Stimulated activated CD8-positive, alpha-beta memory T cell treated with anti-CD3 and anti-CD28 coated beads, Interleukin-12 subunit alpha, Interleukin-12 subunit beta, amount 100 ng/mL, for 24 hours (primary cell): ENCODE results near the gene MXD3.
"Not testable (repeated sequence)": the region's sequence is repeated elsewhere in the genome, so short reads cannot be mapped to it uniquely, and the experiment has no call there.

ENCODE experiments used
- DNase-seq: peaks from one replicate; pipeline ENCODE4 v3.0.0-alpha.2; 2020; ENCODE audit errors: extremely low read depth

The MXD3 gene

DNA sequence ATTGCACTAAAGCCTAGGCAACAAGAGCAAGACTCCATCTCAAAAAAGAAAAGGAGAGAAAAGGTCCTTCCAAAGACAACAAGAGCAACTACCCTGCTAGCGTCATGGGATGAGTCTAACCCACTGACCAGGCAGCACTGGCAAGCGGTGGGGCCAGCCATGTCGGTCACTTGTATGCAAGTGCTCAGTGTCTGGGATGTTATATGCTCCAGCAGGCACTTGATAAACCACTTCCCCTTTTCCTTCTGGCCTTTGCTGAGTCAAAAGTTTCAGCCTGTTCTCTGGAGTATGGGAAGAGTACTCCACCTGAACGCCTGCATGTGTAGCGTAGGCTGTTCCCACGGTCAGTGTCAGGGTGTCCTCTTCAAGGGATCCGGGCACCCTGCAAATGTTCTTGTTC is 9.2 kb upstream of the MXD3 start:
- DNase-seq, result no peak

GRCh38 chr5:177319913-177320588 is 8.4 kb upstream of the MXD3 start:
- no peak for DNase-seq

GRCh38 chr5:177317959-177318377 is 6.3 kb upstream of the MXD3 start:
- no peak for DNase-seq

GRCh38 chr5:177316005-177316404 is 4.3 kb upstream of the MXD3 start:
- no peak for DNase-seq

DNA sequence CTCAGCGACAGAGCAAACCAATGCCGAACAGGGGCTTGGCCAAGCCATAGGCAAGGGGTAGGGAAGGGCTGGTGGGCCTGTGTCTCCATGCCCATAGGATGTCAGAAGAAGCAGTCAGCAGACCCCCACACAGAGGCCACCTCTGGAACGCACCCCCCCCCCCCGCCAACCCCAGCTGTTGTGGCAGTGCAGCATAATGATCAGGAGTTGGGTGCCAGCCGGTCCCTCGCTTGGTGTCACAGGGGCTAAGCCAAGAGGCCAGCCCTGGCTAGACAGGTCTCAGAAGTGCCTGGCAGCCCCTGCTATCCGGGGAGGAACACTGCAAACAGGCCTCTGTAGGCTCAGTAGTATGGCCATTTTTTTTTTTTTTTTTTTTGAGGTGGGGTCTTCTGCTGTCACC is 3.7 kb upstream of the MXD3 start:
- DNase-seq, result no peak

GRCh38 chr5:177314376-177315342 is 3.0 kb upstream of the MXD3 start:
- DNase-seq, result no peak

GRCh38 chr5:177313561-177314259 is 2.0 kb upstream of the MXD3 start:
- DNase-seq, result no peak

DNA sequence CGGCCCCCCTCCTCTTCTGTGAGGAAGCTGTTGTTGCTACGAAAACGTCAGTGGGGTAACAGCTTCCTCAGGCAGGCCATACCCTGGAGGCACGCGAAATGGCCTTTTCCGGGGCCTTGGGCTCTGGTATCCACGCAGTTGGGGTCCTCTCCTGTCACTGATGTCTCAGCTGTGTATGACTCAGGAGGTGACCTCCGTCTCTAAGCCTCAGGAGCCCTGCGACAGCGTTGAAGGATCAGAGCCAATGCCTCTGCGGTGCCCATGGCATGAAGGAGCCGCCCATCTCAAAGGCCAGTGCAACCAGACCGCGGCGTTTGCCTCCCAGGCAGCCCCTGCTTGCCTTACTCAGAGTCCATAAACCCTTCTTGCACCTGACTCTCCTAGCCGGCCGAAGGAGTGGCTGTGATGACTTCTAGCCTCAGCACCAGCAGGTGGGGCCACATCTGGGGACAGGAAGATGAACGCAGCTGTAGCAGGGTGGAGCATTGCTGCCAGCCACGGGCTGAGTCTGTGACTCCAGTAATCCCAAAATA is 1.0 kb upstream of the MXD3 start:
- no peak for DNase-seq

GRCh38 chr5:177311392-177311722 is 341 bp downstream of the MXD3 start:
- no peak for DNase-seq

GRCh38 chr5:177310757-177311391 is 824 bp downstream of the MXD3 start:
- DNase-seq, result no peak

DNA sequence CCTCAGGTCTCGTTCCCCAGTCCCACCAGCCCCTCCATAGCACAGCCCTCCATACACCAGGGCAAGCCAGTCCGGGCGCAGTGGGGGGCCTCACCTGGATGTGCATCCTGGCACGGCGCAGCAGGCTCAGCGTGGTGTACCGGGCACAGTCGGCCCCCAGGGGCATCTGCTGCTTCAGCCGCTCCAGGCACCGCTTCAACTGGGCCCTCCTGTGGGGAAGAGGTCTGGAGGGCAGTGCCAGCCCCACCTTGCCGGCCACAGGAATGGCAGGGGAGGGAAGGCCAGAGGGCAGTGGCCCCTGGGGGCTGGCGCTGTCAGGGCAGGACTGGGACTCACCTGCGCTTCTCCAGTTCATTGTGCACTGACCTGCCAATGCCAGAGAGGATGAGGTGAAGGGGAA is 1.4 kb downstream of the MXD3 start:
- no peak for DNase-seq

DNA sequence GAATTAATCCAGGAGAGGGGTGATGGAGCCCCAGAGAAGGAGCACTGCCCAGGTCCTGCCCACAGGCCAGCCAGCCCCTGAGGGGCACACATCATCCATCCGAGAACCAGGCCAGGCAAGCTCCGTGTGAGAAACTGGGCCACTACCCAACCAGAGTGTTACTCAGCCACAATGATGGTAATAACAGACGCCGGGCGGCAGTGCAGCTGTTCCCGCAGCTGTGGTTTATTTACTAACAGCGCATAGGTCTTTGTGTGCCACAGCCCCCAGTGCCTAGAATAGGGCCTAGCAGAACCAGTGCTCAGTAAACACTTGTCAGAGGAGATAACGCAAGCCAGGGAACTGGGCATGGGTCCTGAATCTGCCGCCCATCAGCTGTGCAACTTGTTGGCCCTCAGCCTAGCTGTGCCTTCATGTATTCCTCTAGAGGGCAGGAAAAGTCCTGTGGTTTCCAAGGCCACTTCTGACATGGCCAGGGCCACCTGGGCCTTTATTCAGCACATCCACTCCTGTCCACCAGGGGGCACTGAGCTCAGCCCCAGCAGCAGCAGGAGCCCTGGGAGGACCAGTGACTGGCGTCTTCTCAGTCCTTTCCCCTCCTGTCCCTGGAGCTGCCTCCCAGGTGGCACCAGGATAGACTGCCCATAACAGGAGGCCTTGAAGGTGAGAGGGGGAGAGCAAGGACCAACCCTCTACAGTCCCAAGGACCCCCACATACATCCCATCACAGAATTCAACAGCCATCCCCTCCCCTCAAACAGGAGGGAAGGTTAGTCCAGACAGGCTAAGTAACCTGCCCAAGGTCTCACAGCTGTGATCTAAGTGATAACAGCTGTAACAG is 2.1 kb downstream of the MXD3 start:
- no peak for DNase-seq

GRCh38 chr5:177308740-177309139 is 3.0 kb downstream of the MXD3 start:
- no peak for DNase-seq

DNA sequence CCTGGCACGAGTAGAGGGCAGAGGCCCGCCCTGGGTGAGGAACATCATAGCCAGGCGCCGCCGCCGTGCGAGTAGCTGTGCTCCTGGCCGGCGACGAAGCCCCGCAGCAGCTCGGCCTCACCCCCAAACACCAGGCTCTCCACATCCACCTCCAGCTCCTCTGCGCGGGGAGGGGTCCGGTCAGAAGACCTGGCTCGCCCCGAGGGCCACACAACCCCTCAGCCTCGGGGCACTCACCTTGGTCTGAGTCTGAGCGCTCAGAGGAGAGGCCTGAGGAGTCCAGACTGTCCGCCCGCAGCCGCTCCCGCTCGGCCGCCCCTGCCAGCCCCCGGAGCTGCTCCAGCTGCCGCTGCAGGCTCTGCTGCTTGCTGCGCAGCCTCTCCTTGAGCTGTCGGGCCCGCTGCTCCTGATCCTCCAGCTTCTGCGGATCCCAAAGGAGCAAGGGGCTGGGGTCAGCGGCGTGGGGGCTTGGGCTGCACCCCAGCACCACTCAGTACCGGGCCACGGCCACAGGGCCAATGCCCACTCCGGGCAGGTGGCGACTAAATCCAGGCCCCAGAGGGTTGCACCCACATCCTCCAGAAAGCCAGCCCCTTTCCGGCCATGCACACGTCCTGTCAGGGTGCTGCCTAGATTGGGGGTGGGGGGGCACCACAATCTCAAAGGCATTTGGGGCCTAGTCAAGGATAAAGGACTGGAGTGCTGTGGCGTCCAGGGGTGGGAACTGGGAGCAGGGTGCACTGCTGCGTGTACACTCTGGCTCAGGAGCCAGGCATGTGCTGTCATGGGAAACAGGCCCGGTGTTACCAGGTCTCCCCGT is 3.9 kb downstream of the MXD3 start:
- DNase-seq, result no peak

GRCh38 chr5:177306674-177307543 is 4.8 kb downstream of the MXD3 start:
- no peak for DNase-seq

DNA sequence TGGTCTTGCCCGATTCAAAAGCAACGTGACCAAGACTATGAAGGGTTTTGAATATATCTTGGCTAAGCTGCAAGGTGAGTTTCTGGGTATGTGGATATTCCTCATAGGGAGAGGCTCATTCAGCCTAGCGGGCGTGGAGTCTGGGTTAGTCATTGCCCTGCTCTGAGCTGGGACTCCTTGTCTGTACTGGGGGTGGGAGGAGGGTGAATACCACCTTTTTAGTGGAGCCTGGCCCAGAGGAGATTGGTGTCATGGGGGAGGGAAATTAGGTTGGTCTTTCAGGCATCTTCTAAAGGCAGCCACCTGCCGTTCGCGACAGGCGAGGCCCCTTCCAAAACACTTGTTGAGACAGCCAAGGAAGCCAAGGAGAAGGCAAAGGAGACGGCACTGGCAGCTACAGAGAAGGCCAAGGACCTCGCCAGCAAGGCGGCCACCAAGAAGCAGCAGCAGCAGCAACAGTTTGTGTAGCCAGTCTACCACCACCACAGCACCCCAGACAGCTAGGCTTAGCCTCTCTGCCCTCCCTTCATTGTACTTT is 5.5 kb downstream of the MXD3 start:
- not testable (repeated sequence) for DNase-seq

GRCh38 chr5:177304392-177305119 is 7.1 kb downstream of the MXD3 start:
- DNase-seq, result no peak

GRCh38 chr5:177303925-177304391 is 7.7 kb downstream of the MXD3 start:
- DNase-seq, result no peak
